ENCODE data around the gene GPR155.
A peak's percentile ranks its signal among the peaks of the same experiment; 100 is the strongest.
"Not testable (repeated sequence)": the region's sequence is repeated elsewhere in the genome, so short reads cannot be mapped to it uniquely, and the experiment has no call there.

Gene GPR155

DNA sequence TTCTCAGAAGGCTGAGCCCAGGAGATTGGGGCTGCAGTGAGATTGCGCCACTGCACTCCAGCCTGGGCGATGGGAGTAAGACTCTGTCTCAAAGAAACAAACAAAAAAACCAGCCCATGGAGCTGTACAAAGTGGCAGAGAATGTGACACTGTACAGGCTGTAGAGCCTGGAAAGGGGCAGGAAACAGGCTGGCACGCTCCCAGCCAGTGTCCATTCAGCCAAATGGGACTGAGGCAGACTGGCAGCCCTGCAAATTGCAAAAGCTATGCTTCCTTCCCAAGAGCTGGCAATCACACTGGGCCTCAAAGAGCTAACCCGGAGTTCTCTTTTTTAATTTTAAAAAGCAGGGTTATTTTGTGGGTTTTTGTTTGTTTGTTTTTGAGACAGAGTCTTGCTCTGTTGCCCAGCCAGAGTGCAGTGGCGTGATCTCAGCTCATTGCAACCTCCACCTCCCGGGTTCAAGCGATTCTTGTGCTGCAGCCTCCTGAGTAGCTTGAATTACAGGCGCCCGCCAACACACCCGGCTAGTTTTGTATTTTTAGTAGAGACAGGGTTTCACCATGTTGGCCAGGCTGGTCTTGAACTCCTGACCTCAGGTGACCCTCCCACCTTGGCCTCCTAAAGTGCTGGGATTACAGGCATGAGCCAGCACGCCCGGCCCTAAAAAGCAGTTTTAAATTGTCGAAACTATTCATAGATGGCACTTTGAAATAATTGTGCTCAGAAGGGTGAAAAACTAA is 48.5 kb downstream of the GPR155 start:
- DNase-seq = no peak

DNA sequence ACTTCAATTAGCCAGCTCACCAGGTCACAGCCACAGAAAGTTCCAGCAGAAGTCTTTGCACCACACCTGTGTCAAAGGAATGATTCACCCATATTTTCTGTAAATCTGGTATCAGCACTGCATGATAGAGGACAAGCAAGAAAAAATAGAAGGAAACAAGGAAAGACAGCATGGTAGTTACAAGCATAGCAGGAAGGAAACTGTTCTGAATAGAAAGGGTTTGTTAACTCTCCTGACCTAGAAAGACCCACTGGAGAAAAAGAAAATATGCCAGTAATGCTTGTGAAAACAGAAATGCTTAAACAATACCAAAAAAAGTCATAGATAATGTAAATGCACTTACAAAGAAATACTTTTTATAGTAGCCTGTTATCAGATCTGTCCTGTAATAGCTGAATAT is 50.5 kb downstream of the GPR155 start:
- DNase-seq = no peak

DNA sequence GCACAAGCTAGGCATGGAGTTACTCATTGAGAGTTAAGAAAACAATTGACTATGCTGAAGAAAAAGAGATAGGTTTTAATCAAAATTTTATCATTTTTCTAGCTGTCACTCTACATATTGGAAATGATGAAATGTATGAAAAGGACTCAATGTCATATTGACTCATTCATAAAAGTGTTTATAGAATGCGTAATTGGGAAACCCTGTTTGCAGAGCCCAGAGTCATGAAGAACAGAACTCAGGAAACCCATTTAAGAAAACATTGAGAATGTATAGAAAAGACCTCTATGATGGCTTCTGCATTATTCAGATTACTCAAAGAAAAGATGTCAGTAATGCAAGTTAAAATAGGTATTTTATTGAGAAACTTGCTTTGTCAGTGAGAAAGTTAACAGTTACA is 54.9 kb downstream of the GPR155 start:
- no peak for DNase-seq

DNA sequence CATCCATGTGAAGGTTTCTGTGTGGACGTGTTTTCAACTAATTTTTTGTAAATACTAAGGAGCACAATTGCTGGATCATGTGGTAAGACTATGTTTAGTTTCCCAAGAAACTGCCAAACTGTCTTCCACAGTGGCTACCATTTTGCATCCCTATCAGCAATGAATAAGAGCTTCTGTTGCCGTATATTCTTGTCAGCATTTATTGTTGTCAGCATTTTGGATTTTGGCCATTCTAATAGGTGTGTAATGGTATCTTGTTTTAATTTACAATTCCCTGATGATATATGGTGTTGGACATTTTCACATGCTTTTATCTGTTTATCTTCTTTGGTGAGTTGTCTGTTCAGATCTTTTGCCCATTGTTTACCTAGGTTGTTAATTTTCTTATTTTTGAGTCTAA is 56.8 kb downstream of the GPR155 start:
- no peak for DNase-seq

DNA sequence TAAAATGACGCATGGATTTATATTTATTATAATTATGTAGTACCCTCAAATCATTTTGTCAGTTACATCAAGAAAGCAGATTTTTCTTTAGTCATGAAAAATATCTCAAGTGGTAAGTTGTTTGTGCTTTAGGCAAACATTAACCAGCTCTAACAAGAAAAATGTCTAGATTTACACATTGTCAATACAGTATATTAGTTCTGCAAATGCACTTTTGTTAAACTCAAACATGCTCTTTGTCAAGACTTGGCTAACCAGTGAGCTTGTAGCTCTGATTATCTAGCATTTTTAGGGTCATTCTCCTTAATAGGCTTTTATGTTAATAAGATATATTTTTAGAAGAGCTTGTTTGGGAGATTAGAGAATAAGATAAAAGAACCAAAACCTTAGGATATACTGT is 58.6 kb downstream of the GPR155 start:
- no peak for DNase-seq

DNA sequence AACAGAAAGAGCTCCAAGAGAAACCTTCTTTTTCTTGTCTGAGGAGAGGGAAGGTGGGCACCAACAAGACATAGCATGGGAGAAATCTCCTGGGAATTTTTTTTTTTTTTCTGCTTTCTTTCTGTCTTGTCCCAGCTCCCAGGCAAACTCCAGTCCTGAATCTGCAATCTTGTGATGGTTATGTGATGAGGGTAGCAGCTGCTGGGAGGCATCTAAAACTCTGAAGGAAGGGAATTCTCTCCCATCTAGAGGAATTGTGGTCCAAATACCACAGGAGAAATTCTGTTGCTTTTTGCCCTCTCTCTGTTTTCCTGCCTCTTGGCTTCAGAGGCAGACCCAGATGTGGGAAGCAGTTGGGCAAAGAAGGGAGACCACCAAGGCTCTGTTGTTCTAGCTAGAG is 74.6 kb downstream of the GPR155 start:
- no peak for DNase-seq

DNA sequence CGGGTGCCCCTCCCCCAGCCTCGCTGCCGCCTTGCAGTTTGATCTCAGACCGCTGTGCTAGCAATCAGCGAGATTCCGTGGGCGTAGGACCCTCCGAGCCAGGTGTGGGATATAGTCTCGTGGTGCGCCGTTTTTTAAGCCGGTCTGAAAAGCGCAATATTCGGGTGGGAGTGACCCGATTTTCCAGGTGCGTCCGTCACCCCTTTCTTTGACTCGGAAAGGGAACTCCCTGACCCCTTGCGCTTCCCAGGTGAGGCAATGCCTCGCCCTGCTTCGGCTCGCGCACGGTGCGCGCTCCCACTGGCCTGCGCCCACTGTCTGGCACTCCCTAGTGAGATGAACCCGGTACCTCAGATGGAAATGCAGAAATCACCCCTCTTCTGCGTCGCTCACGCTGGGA is 76.8 kb downstream of the GPR155 start:
- DNase-seq = not testable (repeated sequence)

DNA sequence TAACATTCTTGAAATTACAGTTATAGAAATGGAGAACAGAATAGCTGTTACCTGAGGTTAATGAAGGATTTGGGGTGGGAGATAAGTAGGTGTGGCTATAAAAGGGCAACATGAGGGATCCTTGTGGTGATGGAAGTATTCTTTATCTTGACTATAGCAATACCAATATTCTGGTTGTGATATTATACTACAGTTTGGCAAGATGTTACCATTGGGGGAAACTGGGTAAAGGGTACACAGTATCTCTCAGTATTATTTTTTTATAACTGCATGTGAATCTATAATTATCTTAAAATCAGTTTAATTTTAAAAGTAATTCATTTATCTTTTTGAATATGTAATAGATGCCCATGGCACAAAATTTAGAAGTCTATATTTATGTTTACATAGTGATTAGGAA is 83.2 kb downstream of the GPR155 start:
- no peak for DNase-seq

DNA sequence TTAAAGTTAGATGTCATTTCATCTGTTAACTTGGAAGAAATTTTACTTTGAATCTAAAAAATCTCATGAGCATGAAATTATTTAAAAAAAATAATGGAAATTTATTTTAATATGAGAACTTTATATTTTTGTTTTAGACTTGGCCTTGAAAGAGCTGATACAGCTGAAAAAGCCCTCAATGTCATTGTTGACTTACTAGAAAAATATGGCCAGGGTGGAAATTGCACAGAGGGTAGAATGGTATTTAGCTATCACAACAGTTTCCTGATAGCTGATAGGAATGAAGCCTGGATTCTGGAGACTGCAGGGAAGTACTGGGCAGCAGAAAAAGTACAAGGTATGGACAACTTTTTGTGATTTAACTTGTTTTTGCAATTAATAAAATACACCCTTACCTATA is 86.0 kb downstream of the GPR155 start:
- no peak for DNase-seq

DNA sequence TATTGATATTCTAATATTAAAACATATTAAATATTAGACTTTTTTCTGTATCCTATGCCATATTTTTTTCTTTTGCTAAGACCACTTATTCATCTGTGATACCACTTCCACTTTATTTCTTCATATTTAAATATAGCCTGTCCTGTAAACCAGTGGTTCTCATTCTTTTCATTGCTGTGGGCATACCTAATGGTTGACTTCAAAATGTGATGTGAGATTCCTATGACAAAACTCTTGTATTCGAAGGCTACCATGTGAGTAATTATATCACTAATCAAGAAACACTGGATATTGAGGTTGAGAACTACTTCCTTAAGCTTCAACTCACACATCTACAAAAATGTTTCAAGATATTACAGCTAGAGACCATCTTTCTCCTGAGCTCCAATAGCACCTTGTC is 87.7 kb downstream of the GPR155 start:
- DNase-seq = no peak

DNA sequence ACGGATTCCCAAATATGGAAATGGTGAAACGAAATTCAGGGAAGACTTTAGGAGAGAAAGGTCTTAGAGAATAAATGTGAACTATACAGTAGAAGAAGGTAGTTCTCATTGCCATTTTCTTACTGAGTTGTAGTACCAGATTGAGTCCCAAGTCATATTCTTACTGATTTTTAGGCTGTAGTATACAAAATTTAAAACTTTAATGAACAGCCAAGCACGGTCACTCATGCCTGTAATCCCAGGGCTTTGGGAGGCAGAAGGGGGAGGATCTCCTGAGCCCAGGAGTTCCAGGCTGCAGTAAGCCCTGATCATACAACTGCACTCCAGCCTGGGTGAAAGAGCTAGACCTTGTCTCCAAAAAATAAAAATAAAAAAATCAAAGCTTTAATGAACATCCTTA is 89.1 kb downstream of the GPR155 start:
- no peak for DNase-seq

DNA sequence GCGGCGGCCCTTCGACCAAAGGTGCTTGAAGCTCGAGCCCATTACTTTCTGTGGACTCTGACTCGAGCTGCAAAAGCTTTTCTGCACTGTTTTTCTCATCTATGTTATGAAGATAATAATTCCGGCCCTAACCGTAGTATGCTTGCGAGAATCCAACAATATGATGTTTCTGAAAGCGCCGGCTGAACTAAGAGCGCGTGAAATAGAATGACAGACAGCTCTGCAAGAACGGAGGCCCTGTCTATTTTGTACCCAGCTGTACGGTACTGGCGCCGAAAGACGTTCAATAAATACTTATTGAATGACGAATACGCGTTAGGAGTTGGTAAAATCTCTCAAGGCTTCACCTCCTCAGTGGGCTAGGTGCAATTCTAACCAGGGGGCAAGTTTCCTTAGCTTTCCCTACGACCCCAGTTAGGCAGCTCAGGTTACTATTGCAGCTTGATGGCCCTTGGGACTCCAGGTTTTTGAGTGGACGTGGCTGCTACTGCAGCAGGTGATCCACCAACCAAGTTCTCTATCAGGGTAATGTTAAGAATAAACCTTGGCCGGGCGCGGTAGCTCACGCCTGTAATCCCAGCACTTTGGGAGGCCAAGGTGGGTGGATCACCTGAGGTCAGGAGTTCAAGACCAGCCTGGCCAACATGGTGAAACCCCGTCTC is 90.7 kb downstream of the GPR155 start:
- no peak for DNase-seq

DNA sequence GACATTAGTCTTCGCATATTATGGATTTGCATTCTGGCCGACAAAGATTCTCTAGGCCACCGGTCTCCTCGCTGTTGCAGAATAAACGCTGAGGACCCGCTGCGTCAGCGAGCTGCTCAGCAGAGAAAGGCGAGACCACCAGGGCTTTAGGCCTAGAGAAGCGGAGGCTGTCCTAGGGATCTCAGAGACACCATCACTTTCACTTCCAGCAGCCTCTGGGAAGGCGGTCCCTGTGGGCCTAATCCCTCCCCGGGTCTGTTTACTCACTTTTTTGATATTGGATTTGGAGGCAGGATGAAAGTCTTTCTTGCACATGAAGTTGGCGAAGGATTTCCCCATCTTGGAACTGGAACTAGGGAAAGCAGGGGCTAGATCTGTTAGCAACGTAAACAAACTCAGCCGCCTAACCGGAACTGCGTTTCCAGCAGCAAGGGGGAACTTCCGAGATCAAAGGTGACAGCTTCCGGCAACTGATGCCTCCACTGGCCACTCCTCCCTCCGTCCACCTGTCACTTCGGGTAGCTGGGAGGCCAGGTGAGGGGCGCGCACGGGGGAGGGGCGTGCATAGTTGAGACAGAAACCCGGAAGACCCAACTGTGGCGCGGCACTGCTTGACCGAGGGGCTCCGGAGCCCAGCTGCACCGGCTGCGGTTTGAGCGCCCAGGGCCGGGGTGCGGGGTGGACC is 91.4 kb downstream of the GPR155 start, which contains the start of gene SCRN3:
Gene SCRN3 (plus strand): TSS at position 447 of the 685 bp plus-strand sequence. CDS start 2,554 bp downstream, outside the sequence.
- DNase-seq = peak; percentile 85

DNA sequence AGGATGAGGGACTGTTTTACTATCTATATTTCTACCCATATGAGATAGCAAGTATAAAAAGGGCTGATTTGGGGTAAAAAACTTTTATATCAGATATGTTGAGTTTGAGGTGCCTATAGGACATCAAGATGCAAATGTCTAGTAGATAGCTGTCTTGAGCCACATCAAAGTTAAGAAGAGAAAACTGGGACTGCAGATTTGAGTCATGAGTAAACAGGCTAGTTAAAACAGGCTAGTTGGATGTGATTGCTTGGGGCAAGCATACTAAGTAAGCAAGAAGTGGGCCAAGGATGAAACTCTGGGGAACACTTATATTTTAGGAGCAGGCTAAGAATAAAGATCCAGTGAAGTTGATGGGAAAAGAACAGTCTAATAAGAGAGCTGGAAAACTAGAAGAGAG is 94.1 kb downstream of the GPR155 start:
- DNase-seq = no peak

DNA sequence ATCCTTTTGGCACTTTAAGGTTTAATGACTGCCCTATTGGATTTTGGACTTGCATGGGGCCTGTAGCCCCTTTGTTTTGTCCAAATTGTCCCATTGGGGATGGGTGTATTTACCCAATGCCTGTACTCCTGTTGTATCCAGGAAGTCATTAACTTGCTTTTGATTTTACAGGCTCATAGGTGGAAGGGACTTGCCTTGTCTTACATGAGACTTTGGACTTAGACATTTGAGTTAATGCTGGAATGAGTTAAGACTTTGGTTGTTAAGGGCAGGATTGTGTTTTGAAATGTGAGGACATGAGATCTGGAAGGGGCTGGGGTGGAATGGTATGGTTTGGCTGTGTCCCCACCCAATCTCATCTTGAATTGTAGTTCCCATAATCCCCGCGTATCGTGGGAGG is 96.5 kb downstream of the GPR155 start:
- DNase-seq = not testable (repeated sequence)

DNA sequence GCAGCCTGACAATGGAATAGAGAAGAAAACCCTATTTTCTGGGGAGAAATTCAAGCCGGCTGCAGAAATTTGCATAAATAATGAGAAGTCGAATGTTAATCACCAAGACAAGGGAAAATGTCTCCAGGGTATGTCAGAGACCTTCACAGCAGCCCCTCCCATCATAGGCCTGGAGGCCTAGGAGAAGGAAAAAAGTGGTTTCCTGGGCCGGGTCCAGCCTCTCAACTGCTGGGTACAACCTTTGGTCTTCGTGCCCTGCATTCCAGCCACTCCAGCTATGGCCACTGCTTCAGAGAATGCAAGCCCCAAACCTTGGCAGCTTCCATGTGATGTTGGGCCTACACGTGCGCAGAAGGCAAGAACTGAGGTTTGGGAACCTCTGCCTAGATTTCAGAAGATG is 97.3 kb downstream of the GPR155 start:
- DNase-seq = no peak

DNA sequence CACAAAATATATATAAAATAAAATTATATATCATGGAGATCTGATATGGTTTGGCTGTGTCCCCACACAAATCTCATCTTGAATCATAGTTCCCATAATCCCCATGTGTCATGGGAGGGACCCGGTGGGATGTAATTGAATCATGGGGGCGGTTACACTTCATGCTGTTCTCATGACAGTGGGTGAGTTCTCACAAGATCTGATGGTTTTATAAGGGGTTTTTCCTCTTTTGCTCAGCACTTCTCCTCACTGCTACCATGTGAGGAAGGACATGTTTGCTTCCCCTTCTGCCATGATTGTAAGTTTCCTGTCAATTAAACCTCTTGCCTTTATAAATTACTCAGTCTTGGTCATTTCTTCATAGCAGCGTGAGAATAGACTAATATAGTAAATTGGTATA is 98.1 kb downstream of the GPR155 start:
- not testable (repeated sequence) for DNase-seq

DNA sequence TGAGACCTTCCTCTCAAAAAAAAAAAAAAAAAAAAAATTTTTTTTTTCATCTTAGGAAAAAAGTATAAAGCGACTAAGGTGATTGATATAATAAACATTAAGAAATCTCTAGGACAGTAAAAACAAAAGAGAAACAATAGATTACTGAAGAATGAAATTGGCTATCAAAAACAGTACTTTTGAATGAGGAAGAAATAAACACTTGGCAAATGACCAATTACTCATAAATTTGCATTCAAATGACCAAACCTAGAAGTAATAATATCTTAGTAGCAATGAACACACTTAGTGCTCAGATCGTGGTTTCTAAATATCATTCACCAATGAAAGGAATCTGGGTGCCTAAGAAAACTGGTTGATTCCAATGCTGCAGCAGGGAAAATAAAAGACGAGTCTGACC is 101.6 kb downstream of the GPR155 start:
- no peak for DNase-seq

DNA sequence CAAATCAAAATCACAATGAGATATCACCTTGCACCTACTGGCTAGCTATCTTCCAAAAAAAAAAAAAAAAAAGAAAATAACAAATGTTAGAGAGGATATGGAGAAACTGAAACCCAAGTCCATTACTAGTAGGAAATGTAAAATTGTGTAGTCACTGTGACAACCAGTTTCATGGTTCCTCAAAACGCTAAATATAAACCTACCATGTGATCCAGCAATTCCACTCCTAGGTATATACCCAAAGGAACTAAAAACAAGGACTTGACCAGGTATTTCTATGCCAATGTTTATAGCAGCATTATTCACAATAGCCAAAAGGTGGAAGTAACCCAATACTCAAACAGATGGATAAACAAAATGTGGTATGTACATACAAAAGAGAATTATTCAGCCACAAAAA is 103.0 kb downstream of the GPR155 start:
- DNase-seq = no peak

Measured in CD4-positive, alpha-beta T cell treated with Interleukin-15 for 1 hour (primary cell).